MCF 10A (cell line): ENCODE results near the gene PFN4. TPM values are rescaled to one million over a fixed set of nuclear protein-coding genes. Genes with fewer than 3 reads are reported as not detected.
"Not testable (repeated sequence)": the region's sequence is repeated elsewhere in the genome, so short reads cannot be mapped to it uniquely, and the experiment has no call there.

Source experiments
- BruUV-seq: library from RNA; stranded (reverse); fragments of 400-500 nt; replicated peaks from 2 replicates; lab custom pipeline; 2021; lab: Mats Ljungman, UMichigan
- CTCF ChIA-PET: fragments of 300-600 bp; sonication (Branson Sonifier 250); formaldehyde crosslinking; extraction: SDS; loops from one replicate; lab custom pipeline; 2021; ENCODE audit warnings: antibody characterized with exemption, inconsistent platforms; lab: Yijun Ruan, JAX
- POLR2A ChIA-PET: fragments of 300-600, 350-650 bp; sonication (Branson Sonifier 250); formaldehyde crosslinking; extraction: SDS; loops from one replicate; lab custom pipeline; 2020; ENCODE audit warnings: antibody characterized with exemption, inconsistent platforms; lab: Yijun Ruan, JAX
- DNase-seq: peaks from one replicate; pipeline ENCODE4 v3.0.0-alpha.2; 2018; ENCODE audit not compliant: unreplicated experiment
- H3K27ac Mint-ChIP-seq: one replicate; pipeline ENCODE4 v1.8.0; 2022; ENCODE audit warnings: mild to moderate bottlenecking, low read depth, mixed read lengths; ENCODE audit not compliant: unreplicated experiment
- H3K27me3 Mint-ChIP-seq: one replicate; pipeline ENCODE4 v1.8.0; 2022; ENCODE audit warnings: mixed read lengths; ENCODE audit not compliant: insufficient read depth, unreplicated experiment
- H3K36me3 Mint-ChIP-seq: one replicate; pipeline ENCODE4 v1.8.0; 2022; ENCODE audit warnings: mild to moderate bottlenecking, moderate library complexity, mixed read lengths; ENCODE audit not compliant: insufficient read depth, unreplicated experiment
- H3K4me1 Mint-ChIP-seq: one replicate; pipeline ENCODE4 v1.8.0; 2022; ENCODE audit warnings: mixed read lengths; ENCODE audit not compliant: insufficient read depth, unreplicated experiment
- H3K4me3 Mint-ChIP-seq: one replicate; pipeline ENCODE4 v1.8.0; 2022; ENCODE audit warnings: mild to moderate bottlenecking, moderate library complexity, mixed read lengths; ENCODE audit not compliant: unreplicated experiment
- H3K9me3 Mint-ChIP-seq: one replicate; pipeline ENCODE4 v1.8.0; 2022; ENCODE audit warnings: mixed read lengths; ENCODE audit not compliant: unreplicated experiment
- CTCF ChIP-seq: fragments of 200-600 bp; IDR thresholded peaks from one replicate; pipeline ENCODE4 v1.8.0; 2022; ENCODE audit warnings: antibody characterized with exemption, mild to moderate bottlenecking; ENCODE audit not compliant: unreplicated experiment
- intact Hi-C: fragments of 100-400 bp; cut with micrococcal nuclease; formaldehyde crosslinking; loops from 2 replicates; pipeline ENCODE4 v1.14.1; 2022
- total RNA-seq: library from RNA; stranded (reverse); gene quantifications from 2 replicates; pipeline ENCODE4 v1.2.3, GENCODE V29; 2022

Gene PFN4
- total RNA-seq, 1 experiment from 2014 or later: 1.8 TPM

GRCh38 chr2:24110660-24111303 is 12.4 kb downstream of the PFN4 start:
- POLR2A ChIA-PET: interaction anchor here (1.4 to 2.6 kb wide), 3 partner anchors 9 to 13 kb away, joined by 3 to 15 read pairs (median 7); partner anchors contain the start of gene FAM228B
- DNase-seq: peak; percentile 28
- H3K4me1 Mint-ChIP-seq: peaks cover 24% of the 10 kb centered on the region

GRCh38 chr2:24109431-24109830 is 13.7 kb downstream of the PFN4 start:
- H3K27me3 Mint-ChIP-seq, BruUV-seq, H3K27ac Mint-ChIP-seq, H3K4me3 Mint-ChIP-seq, DNase-seq, CTCF ChIA-PET, intact Hi-C loops: not testable (repeated sequence)
- peaks cover 34% of the 10 kb centered on the region for H3K4me1 Mint-ChIP-seq
- POLR2A ChIA-PET: interaction anchor here (0.7 to 1.6 kb wide), 2 partner anchors 14 to 62 kb away, joined by 3 read pairs; partner anchors contain the start of genes FAM228B and WDCP
- H3K36me3 Mint-ChIP-seq: peaks cover 12% of the 10 kb centered on the region
- H3K9me3 Mint-ChIP-seq: peaks cover 22% of the 10 kb centered on the region

More at GRCh38 chr2:24110660-24111303, 12.4 kb downstream of the PFN4 start:
- BruUV-seq: no TSS peak
- intact Hi-C loops: no loop called here
- no peak overlapping the region for H3K4me3 Mint-ChIP-seq
- peaks cover 12% of the 10 kb centered on the region for H3K36me3 Mint-ChIP-seq
- CTCF ChIA-PET: interaction anchor here (0.9 kb wide), 1 partner anchor 26 kb away, joined by 4 read pairs; the partner anchor contains the start of gene TP53I3
- H3K27me3 Mint-ChIP-seq: no peaks in the 10 kb centered on the region
- peaks cover 22% of the 10 kb centered on the region for H3K9me3 Mint-ChIP-seq
- no peak overlapping the region for H3K27ac Mint-ChIP-seq
- no peak for TF ChIP-seq CTCF

- Mint-ChIP-seq H3K27ac (no peak overlapping the region), H3K4me1 (peaks cover 34% of the 10 kb centered on the region), H3K27me3 (no peaks in the 10 kb centered on the region), H3K9me3 (peaks cover 16% of the 10 kb centered on the region), H3K4me3 (no peak overlapping the region), H3K36me3 (peaks cover 8% of the 10 kb centered on the region)
- intact Hi-C loops: no loop called here
- CTCF ChIA-PET: interaction anchor here (0.5 to 2.1 kb wide), 4 partner anchors 11 to 317 kb away, joined by 3 to 9 read pairs (median 4); partner anchors contain the start of gene TP53I3
- no peak for TF ChIP-seq CTCF
- no TSS peak for BruUV-seq
- POLR2A ChIA-PET: interaction anchor here (1.4 to 2.1 kb wide), 4 partner anchors 15 to 31 kb away, joined by 5 to 7 read pairs (median 7); partner anchors contain the start of genes PFN4 and SF3B6
- DNase-seq: no peak
These were observed 15.8 kb downstream of the PFN4 start for GRCh38 chr2:24107336-24107735.

- Mint-ChIP-seq H3K27me3 (no peaks in the 10 kb centered on the region), H3K9me3 (peaks cover 16% of the 10 kb centered on the region), H3K36me3 (peaks cover 8% of the 10 kb centered on the region), H3K4me1 (peaks cover 33% of the 10 kb centered on the region), H3K4me3 (no peak overlapping the region), H3K27ac (no peak overlapping the region)
- no TSS peak for BruUV-seq
- POLR2A ChIA-PET: interaction anchor here (0.7 to 2.1 kb wide), 4 partner anchors 16 to 727 kb away, joined by 3 to 7 read pairs (median 3); partner anchors contain the start of gene PFN4
- DNase-seq: no peak
- no peak for TF ChIP-seq CTCF
- CTCF ChIA-PET: interaction anchor here (1.2 to 2.1 kb wide), 2 partner anchors 15 to 22 kb away, joined by 3 to 9 read pairs; partner anchors contain the start of gene TP53I3
- intact Hi-C loops: no loop called here
These were observed 16.3 kb downstream of the PFN4 start for GRCh38 chr2:24106786-24107185.
